ENCODE measurements around the gene CPA5.
"Not testable (repeated sequence)": the region's sequence is repeated elsewhere in the genome, so short reads cannot be mapped to it uniquely, and the experiment has no call there.

Gene CPA5

GRCh38 chr7:130344271-130344866, at the start of gene CPA5:
CPA5 (plus strand) TSS chr7:130344816; CDS start chr7:130346486, 1,670 bp downstream.
- no peak for DNase-seq (ENCODE audit: low spot score)

- DNase-seq (ENCODE audit: low spot score), result no peak
Measured at GRCh38 chr7:130296221-130296951, 48.2 kb upstream of the CPA5 start.

DNA sequence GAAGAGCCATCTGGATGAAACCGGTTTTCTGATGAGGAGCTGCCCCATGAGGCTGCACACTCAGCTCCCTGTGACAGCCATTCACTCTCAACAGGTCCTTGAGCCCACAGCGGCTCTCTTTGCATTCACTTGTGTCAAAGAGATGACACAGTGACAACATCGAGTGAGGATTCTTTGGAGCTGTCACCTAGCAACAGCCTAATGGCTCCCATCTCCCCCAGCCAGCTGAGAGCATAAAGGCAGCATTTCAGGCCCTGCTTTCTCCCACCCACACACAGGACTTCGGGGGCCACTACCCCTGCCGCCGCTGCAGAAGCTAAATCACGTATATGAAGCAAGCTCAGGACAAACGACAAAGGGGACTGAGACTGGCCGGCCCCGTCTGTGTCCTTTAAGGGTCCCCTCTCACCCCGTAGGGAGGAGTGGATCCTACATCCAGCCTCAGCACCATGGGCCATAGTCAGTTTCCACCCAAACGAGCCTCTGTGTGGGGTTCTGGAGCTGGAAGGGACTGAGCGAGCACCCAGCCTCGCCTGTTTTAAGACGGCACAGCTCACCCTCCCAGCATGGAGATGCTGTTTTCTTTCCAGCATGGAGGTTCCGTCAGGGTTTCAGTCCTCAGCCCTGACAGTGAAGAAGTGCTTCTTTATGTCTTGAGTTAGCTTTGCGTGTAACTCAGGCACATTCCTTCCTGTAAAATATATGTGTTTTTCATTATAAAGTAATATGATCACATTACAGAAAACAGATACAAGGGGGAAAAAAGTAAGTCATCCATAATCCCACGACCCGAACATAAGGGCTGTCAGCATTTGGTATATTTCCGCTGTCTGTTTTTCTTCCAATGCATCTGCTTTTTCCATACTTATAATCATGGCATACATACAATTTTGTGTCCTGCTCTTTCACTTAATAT, 46.7 kb upstream of the CPA5 start:
- DNase-seq (ENCODE audit: low spot score), result no peak

DNA sequence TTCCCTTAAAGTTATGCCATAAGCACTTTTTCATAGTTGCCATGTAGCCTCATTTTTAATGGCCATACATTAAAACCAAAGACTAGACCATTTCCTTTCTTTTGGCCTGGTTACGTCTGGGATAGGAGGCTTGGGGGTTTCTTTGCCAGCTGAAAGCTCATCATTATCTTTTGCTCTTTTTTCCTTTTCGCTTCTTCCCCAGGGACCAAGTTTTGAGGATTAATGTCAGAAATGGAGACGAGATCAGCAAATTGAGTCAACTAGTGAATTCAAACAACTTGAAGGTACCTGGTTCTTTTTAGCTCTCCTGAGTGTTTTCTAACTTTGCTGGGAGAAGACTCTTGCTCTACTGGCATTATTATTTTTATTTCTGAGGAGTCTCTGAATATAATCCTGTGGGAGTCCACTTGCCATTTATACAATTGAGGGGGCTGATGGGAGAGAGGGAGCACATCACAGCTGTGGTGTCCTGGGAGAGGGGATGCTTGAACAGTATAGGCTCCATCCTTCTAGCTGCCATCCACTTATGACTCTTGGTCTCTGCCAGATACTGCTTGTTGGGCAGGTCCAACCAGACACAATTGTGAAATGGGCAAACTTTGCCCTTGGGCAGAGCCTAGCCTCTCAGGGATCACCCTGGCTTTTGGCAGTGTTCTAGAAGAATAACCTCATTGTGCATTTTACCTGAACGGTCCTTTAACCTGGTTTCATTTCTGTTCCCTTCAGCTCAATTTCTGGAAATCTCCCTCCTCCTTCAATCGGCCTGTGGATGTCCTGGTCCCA, 45.9 kb upstream of the CPA5 start:
- no peak for DNase-seq (ENCODE audit: low spot score)

DNA sequence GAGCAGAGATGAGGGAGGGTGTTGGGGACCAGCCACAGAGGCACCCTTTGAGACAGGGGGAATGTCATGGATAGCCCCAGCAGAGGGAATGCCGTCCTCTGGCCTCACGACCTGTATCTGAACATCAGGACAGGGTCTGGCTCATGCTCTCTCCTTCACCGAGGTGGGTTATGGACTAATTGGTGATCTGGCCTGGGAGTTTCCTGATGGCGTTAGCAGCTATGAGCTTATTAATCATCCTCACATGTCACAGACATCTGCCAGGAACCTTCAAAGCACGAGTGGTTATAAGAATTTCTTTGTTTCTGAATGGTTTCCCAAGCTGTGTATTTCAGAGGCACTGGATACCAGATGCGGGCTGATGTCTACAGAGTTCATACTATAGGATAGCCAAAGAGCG, 44.8 kb upstream of the CPA5 start:
- no peak for DNase-seq (ENCODE audit: low spot score)

GRCh38 chr7:130301501-130302020, 43.1 kb upstream of the CPA5 start:
- no peak for DNase-seq (ENCODE audit: low spot score)

DNA sequence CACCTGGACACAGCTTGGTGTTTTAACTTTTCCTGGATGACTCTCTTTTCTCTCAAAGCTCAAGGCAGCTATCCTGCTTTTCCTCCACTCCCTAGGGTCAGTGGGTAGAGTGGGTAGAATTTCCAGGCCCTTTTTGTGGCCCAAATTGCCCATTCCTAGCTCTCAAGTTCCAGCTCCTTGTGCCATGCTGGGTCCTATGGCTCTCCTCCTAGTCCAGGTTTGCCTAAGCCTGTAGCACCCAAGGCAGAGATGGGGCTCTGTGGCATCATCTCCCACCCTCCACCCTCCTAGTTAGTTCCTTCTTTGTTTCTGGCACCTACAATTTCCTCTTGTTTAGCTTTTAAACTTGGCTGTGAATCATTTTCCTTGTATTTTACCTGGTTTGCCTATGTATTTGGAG, 42.0 kb upstream of the CPA5 start:
- no peak for DNase-seq (ENCODE audit: low spot score)

- no peak for DNase-seq (ENCODE audit: low spot score)
Measured at GRCh38 chr7:130303127-130303526, 41.5 kb upstream of the CPA5 start.

GRCh38 chr7:130303551-130303950, 41.1 kb upstream of the CPA5 start:
- DNase-seq (ENCODE audit: low spot score), result no peak

GRCh38 chr7:130303982-130304381, 40.6 kb upstream of the CPA5 start:
- DNase-seq (ENCODE audit: low spot score), result no peak

DNA sequence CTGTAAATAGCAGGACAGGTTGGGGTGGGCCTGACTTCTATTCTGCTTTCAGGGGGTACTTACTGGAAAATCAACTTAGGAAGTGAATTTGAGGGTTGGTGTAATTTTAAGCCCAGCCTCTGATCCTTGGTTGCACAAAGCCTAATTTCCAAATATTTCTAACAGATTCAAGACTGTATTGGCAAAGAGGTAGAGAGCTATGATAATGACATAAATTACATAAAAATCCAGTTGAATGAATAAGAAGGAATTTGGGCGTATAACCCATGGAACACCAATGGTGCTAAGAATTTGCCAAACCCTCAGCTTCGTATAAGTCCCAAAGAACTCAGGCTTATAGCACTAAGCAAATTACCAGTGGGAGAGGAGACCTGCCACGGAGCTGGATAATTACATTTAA, 39.7 kb upstream of the CPA5 start:
- DNase-seq (ENCODE audit: low spot score), result no peak

GRCh38 chr7:130305433-130306042, 39.1 kb upstream of the CPA5 start:
- DNase-seq (ENCODE audit: low spot score), result no peak

DNA sequence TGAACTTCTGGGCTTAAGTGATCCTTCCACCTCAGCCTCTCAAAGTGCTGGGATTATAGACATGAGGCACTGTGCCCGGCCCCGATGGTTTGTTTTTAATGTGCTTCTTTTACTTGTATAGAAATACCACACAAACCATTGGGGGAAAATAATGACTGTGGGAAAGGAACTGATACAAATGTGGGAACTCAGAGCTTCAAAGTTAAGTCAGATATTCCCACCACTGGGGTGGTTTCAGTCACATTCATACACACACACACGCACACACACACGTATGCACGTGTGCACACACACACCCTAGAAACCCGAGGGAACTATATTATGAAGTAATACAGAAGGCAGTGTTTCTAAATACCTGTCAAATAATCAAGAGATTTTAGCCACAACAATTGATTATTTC, 34.6 kb upstream of the CPA5 start:
- DNase-seq (ENCODE audit: low spot score), result no peak

GRCh38 chr7:130314305-130314704, 30.3 kb upstream of the CPA5 start:
- no peak for DNase-seq (ENCODE audit: low spot score)

GRCh38 chr7:130319541-130319940, 25.1 kb upstream of the CPA5 start:
- no peak for DNase-seq (ENCODE audit: low spot score)

DNA sequence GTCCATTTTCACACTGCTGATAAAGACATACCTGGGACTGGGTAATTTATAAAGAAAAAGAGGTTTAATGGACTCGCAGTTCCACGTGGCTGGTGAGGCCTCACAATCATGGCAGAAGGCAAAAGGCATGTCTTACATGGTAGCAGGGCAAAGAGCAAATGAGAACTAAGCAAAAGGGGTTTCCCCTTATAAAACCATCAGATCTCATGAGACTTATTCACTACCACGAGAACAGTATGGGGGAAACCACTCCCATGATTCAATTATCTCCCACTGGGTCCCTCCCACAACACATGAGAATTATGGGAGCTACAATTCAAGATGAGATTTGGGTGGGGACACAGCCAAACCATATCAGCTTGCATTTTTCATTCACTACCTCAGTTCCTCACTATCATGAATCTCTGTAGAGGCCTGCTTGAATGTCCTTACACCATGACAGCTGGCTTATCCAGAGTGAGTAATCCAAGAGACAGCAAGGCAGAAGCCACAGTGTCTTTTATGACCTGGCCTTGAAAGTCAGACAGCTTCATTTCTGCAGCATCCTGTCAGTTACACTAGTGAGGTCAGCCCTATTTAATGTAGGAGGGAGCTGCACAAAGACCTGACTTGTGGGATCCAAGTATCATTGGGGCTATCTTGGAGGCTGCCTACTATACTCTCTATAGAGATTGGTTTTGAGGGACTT, 22.9 kb upstream of the CPA5 start:
- DNase-seq (ENCODE audit: low spot score), result not testable (repeated sequence)

GRCh38 chr7:130322615-130323014, 22.0 kb upstream of the CPA5 start:
- no peak for DNase-seq (ENCODE audit: low spot score)

- DNase-seq (ENCODE audit: low spot score), result no peak
Measured at GRCh38 chr7:130324306-130324943, 20.2 kb upstream of the CPA5 start.

- DNase-seq (ENCODE audit: low spot score), result no peak
Measured at GRCh38 chr7:130329681-130330080, 14.9 kb upstream of the CPA5 start.
